DMS53 treated with DMSO at 0.1 percent for 48 hours (cell line): ENCODE measurements around the gene NREP.

ENCODE experiments used
- DNase-seq: peaks from one replicate; lab custom pipeline; 2025; ENCODE audit not compliant: unreplicated experiment; lab: John Stamatoyannopoulos, UW

The NREP gene

GRCh38 chr5:111765613-111766571, 8.9 kb upstream of the NREP start:
- no peak for DNase-seq

- no peak for DNase-seq
Measured at GRCh38 chr5:111764019-111764418, 7.0 kb upstream of the NREP start.

GRCh38 chr5:111762895-111763294, 5.9 kb upstream of the NREP start:
- DNase-seq, result peak; percentile 36

- no peak for DNase-seq
Measured at GRCh38 chr5:111758284-111758628, 1.3 kb upstream of the NREP start.

GRCh38 chr5:111757355-111758283, 625 bp upstream of the NREP start:
- DNase-seq, result peak; percentile 86

GRCh38 chr5:111755942-111756381, 1.0 kb downstream of the NREP start:
- no peak for DNase-seq

GRCh38 chr5:111755345-111755941, 1.6 kb downstream of the NREP start:
- no peak for DNase-seq

- DNase-seq, result no peak
Measured at GRCh38 chr5:111753884-111754589, 3.0 kb downstream of the NREP start.

GRCh38 chr5:111752426-111752965, 4.5 kb downstream of the NREP start:
- DNase-seq, result no peak

GRCh38 chr5:111749303-111750026, 7.5 kb downstream of the NREP start:
- no peak for DNase-seq

- DNase-seq, result no peak
Measured at GRCh38 chr5:111748304-111748763, 8.7 kb downstream of the NREP start.

- no peak for DNase-seq
Measured at GRCh38 chr5:111747337-111747736, 9.7 kb downstream of the NREP start.

GRCh38 chr5:111746791-111747190, 10.2 kb downstream of the NREP start:
- DNase-seq, result no peak

- DNase-seq, result no peak
Measured at GRCh38 chr5:111745075-111745739, 11.8 kb downstream of the NREP start.

GRCh38 chr5:111744455-111744854, 12.5 kb downstream of the NREP start:
- no peak for DNase-seq

- no peak for DNase-seq
Measured at GRCh38 chr5:111743988-111744387, 13.0 kb downstream of the NREP start.

GRCh38 chr5:111743512-111743911, 13.5 kb downstream of the NREP start:
- DNase-seq, result no peak

- no peak for DNase-seq
Measured at GRCh38 chr5:111742177-111742994, 14.6 kb downstream of the NREP start.
